ENCODE measurements around the gene DQX1.

The DQX1 gene

GRCh38 chr2:74507145-74507925, 18.7 kb downstream of the DQX1 start, which contains the start of gene PCGF1:
Gene PCGF1 (minus strand): TSS chr2:74507695. CDS start chr2:74507668, 27 bp downstream.
- no peaks in the 10 kb centered on the region for H4K20me1 ChIP-seq (ENCODE audit: insufficient read depth)
- H3K27me3 ChIP-seq (ENCODE audit: insufficient read depth, low read depth): peaks cover 24% of the 10 kb centered on the region
- TF ChIP-seq CTCF (conservative IDR thresholded peaks at IDR 0.05; ENCODE audit: low read depth, low read length): peak; percentile 13; the same call in 1 of the 2 replicates
- peak within 1 kb of the TSS; percentile 86 for H3K9ac ChIP-seq
- H3K79me2 ChIP-seq (ENCODE audit: insufficient read depth, low read depth): peaks cover 13% of the 10 kb centered on the region
- peak within 1 kb of the TSS; percentile 88 for H3K4me3 ChIP-seq (IDR thresholded peaks at IDR 0.05; ENCODE audit: insufficient read depth, low read depth, low read length)
- H3K27ac ChIP-seq: peak within 1 kb of the TSS; percentile 86
- H3K36me3 ChIP-seq (ENCODE audit: insufficient read depth): no peaks in the 10 kb centered on the region
- peaks cover 23% of the 10 kb centered on the region for H3K4me1 ChIP-seq (ENCODE audit: low read depth, poor library complexity, severe bottlenecking)
- H2AFZ ChIP-seq (ENCODE audit: low read depth): peak within 1 kb of the TSS; percentile 99
- H3K4me2 ChIP-seq: peak within 1 kb of the TSS; percentile 98

GRCh38 chr2:74505448-74506246, 20.4 kb downstream of the DQX1 start:
- peak overlapping the region; percentile 98 for H3K4me2 ChIP-seq
- H3K4me3 ChIP-seq (IDR thresholded peaks at IDR 0.05; ENCODE audit: insufficient read depth, low read depth, low read length): no peak overlapping the region
- H3K79me2 ChIP-seq (ENCODE audit: insufficient read depth, low read depth): peaks cover 13% of the 10 kb centered on the region
- H3K36me3 ChIP-seq (ENCODE audit: insufficient read depth): no peaks in the 10 kb centered on the region
- no peak overlapping the region for H3K27ac ChIP-seq
- no peak for TF ChIP-seq CTCF (conservative IDR thresholded peaks at IDR 0.05; ENCODE audit: low read depth, low read length)
- H3K9ac ChIP-seq: no peak overlapping the region
- H3K27me3 ChIP-seq (ENCODE audit: insufficient read depth, low read depth): peaks cover 16% of the 10 kb centered on the region; the same call in 1 of the 2 replicates
- peaks cover 29% of the 10 kb centered on the region for H3K4me1 ChIP-seq (ENCODE audit: low read depth, poor library complexity, severe bottlenecking)
- H4K20me1 ChIP-seq (ENCODE audit: insufficient read depth): no peaks in the 10 kb centered on the region
- H2AFZ ChIP-seq (ENCODE audit: low read depth): no peak overlapping the region

- H3K9ac ChIP-seq: no peak overlapping the region
- no peak overlapping the region for H3K27ac ChIP-seq
- H3K4me1 ChIP-seq (ENCODE audit: low read depth, poor library complexity, severe bottlenecking): peaks cover 29% of the 10 kb centered on the region
- no peak overlapping the region for H3K4me3 ChIP-seq (IDR thresholded peaks at IDR 0.05; ENCODE audit: insufficient read depth, low read depth, low read length)
- TF ChIP-seq CTCF (conservative IDR thresholded peaks at IDR 0.05; ENCODE audit: low read depth, low read length): no peak
- peaks cover 13% of the 10 kb centered on the region for H3K79me2 ChIP-seq (ENCODE audit: insufficient read depth, low read depth)
- H3K27me3 ChIP-seq (ENCODE audit: insufficient read depth, low read depth): peaks cover 12% of the 10 kb centered on the region; the same call in 1 of the 2 replicates
- H2AFZ ChIP-seq (ENCODE audit: low read depth): no peak overlapping the region
- no peaks in the 10 kb centered on the region for H4K20me1 ChIP-seq (ENCODE audit: insufficient read depth)
- no peak overlapping the region for H3K4me2 ChIP-seq
- H3K36me3 ChIP-seq (ENCODE audit: insufficient read depth): no peaks in the 10 kb centered on the region
Observed at GRCh38 chr2:74504591-74504990, 21.4 kb downstream of the DQX1 start.

GRCh38 chr2:74503506-74504475, 22.2 kb downstream of the DQX1 start:
- H3K9ac ChIP-seq: peak overlapping the region; percentile 42; the same call in 1 of the 2 replicates
- peak overlapping the region; percentile 96 for H3K4me2 ChIP-seq
- H3K4me1 ChIP-seq (ENCODE audit: low read depth, poor library complexity, severe bottlenecking): peaks cover 29% of the 10 kb centered on the region
- peaks cover 13% of the 10 kb centered on the region for H3K79me2 ChIP-seq (ENCODE audit: insufficient read depth, low read depth)
- H3K27me3 ChIP-seq (ENCODE audit: insufficient read depth, low read depth): peaks cover 12% of the 10 kb centered on the region; the same call in 1 of the 2 replicates
- TF ChIP-seq CTCF (conservative IDR thresholded peaks at IDR 0.05; ENCODE audit: low read depth, low read length): no peak
- H3K27ac ChIP-seq: no peak overlapping the region
- H2AFZ ChIP-seq (ENCODE audit: low read depth): peak overlapping the region; percentile 98
- no peaks in the 10 kb centered on the region for H3K36me3 ChIP-seq (ENCODE audit: insufficient read depth)
- H3K4me3 ChIP-seq (IDR thresholded peaks at IDR 0.05; ENCODE audit: insufficient read depth, low read depth, low read length): no peak overlapping the region
- H4K20me1 ChIP-seq (ENCODE audit: insufficient read depth): no peaks in the 10 kb centered on the region

Data from KMS-11 (cell line).